Hepatocyte (in vitro differentiated cells): ENCODE data around the gene LIMS2. TPM values are rescaled to one million over a fixed set of nuclear protein-coding genes. Genes with fewer than 3 reads are reported as not detected.

Experiments used
- DNase-seq: peaks from one replicate; pipeline ENCODE4 v3.0.0-alpha.2; 2016; ENCODE audit warnings: low spot score
- H2AFZ ChIP-seq: fragments of 200-600 bp; sonication (generic); 2 replicates; pipeline ENCODE4 v1.6.0; 2016; ENCODE audit warnings: antibody characterized with exemption, mild to moderate bottlenecking
- H3K27ac ChIP-seq: fragments of 200-600 bp; sonication (generic); 2 replicates; pipeline ENCODE4 v1.5.1; 2016; ENCODE audit warnings: mild to moderate bottlenecking
- H3K27me3 ChIP-seq: fragments of 200-600 bp; sonication (generic); 2 replicates; pipeline ENCODE4 v1.6.1; 2016
- H3K36me3 ChIP-seq: fragments of 200-600 bp; sonication (generic); replicated peaks from 2 replicates; pipeline ENCODE4 v1.5.1; 2016; ENCODE audit warnings: low read depth; ENCODE audit not compliant: insufficient read depth
- H3K4me1 ChIP-seq: fragments of 200-600 bp; sonication (generic); 2 replicates; pipeline ENCODE4 v1.5.1; 2016; ENCODE audit warnings: mild to moderate bottlenecking, moderate library complexity; ENCODE audit not compliant: insufficient read depth
- H3K4me2 ChIP-seq: fragments of 200-600 bp; sonication (generic); 2 replicates; pipeline ENCODE4 v1.6.0; 2016
- H3K4me3 ChIP-seq: fragments of 200-600 bp; sonication (generic); 2 replicates; pipeline ENCODE4 v1.5.1; 2016; ENCODE audit warnings: mild to moderate bottlenecking
- H3K79me2 ChIP-seq: fragments of 200-600 bp; sonication (generic); 2 replicates; pipeline ENCODE4 v1.6.0; 2017; ENCODE audit warnings: mild to moderate bottlenecking
- H3K9me2 ChIP-seq: fragments of 200-600 bp; sonication (generic); replicated peaks from 2 replicates; pipeline ENCODE4 v1.6.0; 2017; ENCODE audit warnings: mild to moderate bottlenecking; ENCODE audit not compliant: insufficient read depth
- H3K9me3 ChIP-seq: fragments of 200-600 bp; sonication (generic); 2 replicates; pipeline ENCODE4 v1.5.1; 2016; ENCODE audit warnings: low read depth, mild to moderate bottlenecking
- H4K20me1 ChIP-seq: fragments of 200-600 bp; sonication (generic); 2 replicates; pipeline ENCODE4 v1.6.0; 2016; ENCODE audit warnings: mild to moderate bottlenecking; ENCODE audit not compliant: insufficient read depth, poor library complexity, severe bottlenecking
- CTCF ChIP-seq: fragments of 200-600 bp; sonication (generic); IDR thresholded peaks from 2 replicates; pipeline ENCODE4 v1.5.1; 2016; ENCODE audit warnings: antibody characterized with exemption, mild to moderate bottlenecking; ENCODE audit not compliant: poor library complexity
- EZH2 ChIP-seq: fragments of 200-600 bp; sonication (generic); IDR thresholded peaks from 2 replicates; pipeline ENCODE4 v1.6.1; 2016; ENCODE audit warnings: antibody characterized with exemption, mild to moderate bottlenecking, borderline replicate concordance
- EZH2phosphoT487 ChIP-seq: fragments of 200-600 bp; sonication (generic); IDR thresholded peaks from one replicate; pipeline ENCODE4 v1.6.1; 2018; ENCODE audit warnings: antibody characterized with exemption, mild to moderate bottlenecking, low read depth, moderate library complexity; ENCODE audit not compliant: unreplicated experiment, severe bottlenecking
- WGBS: methylation state at CpG from one replicate; pipeline ENCODE4 v1.1.6; 2016; ENCODE audit warnings: low lambda C conversion rate; ENCODE audit errors: missing lambda C conversion rate; 5-methylcytosine and 5-hydroxymethylcytosine counted together
- polyA plus RNA-seq: library from polyadenylated mRNA; unstranded; fragments of >200 nt; fragmentation: Nextera tagmentation; extraction: Ambion mirVana; gene quantifications from 2 replicates; pipeline ENCODE4 v1.2.1, GENCODE V29; 2016
- total RNA-seq: library from RNA; depleted of rRNA; stranded (reverse); fragments of >200 nt; gene quantifications from 2 replicates; pipeline ENCODE4 v1.2.3, GENCODE V29; 2014

Gene LIMS2
- total and polyA plus RNA-seq, 2 experiments from 2014 or later, result 4.0 to 8.3 TPM

GRCh38 chr2:127681976-127682857 is 6.9 kb upstream of the LIMS2 start:
- WGBS, result 40% methylated on average over 6 of the region's 6 CpGs
- no peaks in the 10 kb centered on the region for H4K20me1 ChIP-seq

GRCh38 chr2:127681288-127681804 is 6.0 kb upstream of the LIMS2 start:
- 82% methylated on average over 25 of the region's 25 CpGs for WGBS
- H3K9me2 ChIP-seq, result no peaks in the 10 kb centered on the region
- peak overlapping the region; percentile 35 for H3K4me2 ChIP-seq
- H2AFZ ChIP-seq, result no peak overlapping the region
- no peak for DNase-seq
- no peaks in the 10 kb centered on the region for H3K9me3 ChIP-seq
- H3K4me1 ChIP-seq, result peaks cover 36% of the 10 kb centered on the region
- no peaks in the 10 kb centered on the region for H4K20me1 ChIP-seq
- no peaks in the 10 kb centered on the region for H3K79me2 ChIP-seq
- H3K36me3 ChIP-seq, result no peaks in the 10 kb centered on the region
- TF ChIP-seq EZH2phosphoT487, result no peak
- TF ChIP-seq CTCF, result no peak
- no peak for TF ChIP-seq EZH2
- H3K27ac ChIP-seq, result peak overlapping the region; percentile 52
- no peak overlapping the region for H3K4me3 ChIP-seq
- peaks cover 20% of the 10 kb centered on the region for H3K27me3 ChIP-seq

More at GRCh38 chr2:127681976-127682857, 6.9 kb upstream of the LIMS2 start:
- no peak overlapping the region for H3K4me3 ChIP-seq
- DNase-seq, result no peak
- no peaks in the 10 kb centered on the region for H3K9me3 ChIP-seq
- H3K27ac ChIP-seq, result peak overlapping the region; percentile 55
- TF ChIP-seq EZH2phosphoT487 (no peak), EZH2 (no peak), CTCF (no peak)
- no peaks in the 10 kb centered on the region for H3K9me2 ChIP-seq
- H3K4me1 ChIP-seq, result peaks cover 36% of the 10 kb centered on the region
- peak overlapping the region; percentile 35 for H3K4me2 ChIP-seq
- peaks cover 12% of the 10 kb centered on the region for H3K27me3 ChIP-seq
- no peaks in the 10 kb centered on the region for H3K79me2 ChIP-seq
- H2AFZ ChIP-seq, result no peak overlapping the region
- no peaks in the 10 kb centered on the region for H3K36me3 ChIP-seq

DNA sequence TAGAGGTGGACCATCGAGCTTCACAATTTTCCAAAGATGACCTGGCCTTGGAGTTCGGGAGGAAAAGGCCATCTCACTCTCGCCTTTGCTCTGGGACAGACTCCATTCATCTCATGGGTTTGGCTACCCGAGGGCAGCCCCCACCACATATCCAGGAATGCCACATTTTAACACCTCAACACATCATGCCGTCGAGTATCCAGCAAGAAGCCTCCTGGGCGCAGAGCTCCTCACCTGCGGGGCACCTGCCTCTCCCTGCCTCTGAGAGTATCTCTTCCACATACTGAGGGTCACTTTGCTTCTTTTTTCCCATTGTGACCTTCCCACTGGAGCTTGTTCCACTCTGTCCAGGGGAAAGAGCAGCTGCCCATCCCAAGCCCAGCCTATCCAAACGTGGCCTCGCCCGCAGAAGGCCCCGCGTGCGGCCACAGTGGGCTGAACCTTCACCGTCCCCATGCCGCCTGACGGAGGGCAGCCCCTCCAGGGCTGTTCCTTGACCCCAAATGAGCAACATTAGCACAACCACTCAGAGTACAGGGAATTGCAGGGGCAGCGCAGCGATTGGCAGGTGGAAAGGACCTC is 5.5 kb upstream of the LIMS2 start:
- H2AFZ ChIP-seq, result no peak overlapping the region
- no peaks in the 10 kb centered on the region for H3K79me2 ChIP-seq
- TF ChIP-seq EZH2phosphoT487 (no peak), EZH2 (no peak), CTCF (no peak)
- H3K36me3 ChIP-seq, result no peaks in the 10 kb centered on the region
- no peaks in the 10 kb centered on the region for H3K9me3 ChIP-seq
- H3K4me2 ChIP-seq, result peak overlapping the region; percentile 35
- H3K4me3 ChIP-seq, result no peak overlapping the region
- no peak overlapping the region for H3K27ac ChIP-seq
- no peaks in the 10 kb centered on the region for H4K20me1 ChIP-seq
- DNase-seq, result no peak
- WGBS, result 95% methylated on average over 19 of the region's 19 CpGs
- H3K27me3 ChIP-seq, result peaks cover 24% of the 10 kb centered on the region
- no peaks in the 10 kb centered on the region for H3K9me2 ChIP-seq
- peaks cover 36% of the 10 kb centered on the region for H3K4me1 ChIP-seq
